K562 (cell line): Measurements from ENCODE around the gene OR2B2. TPM values are rescaled to one million over a fixed set of nuclear protein-coding genes. Genes with fewer than 3 reads are reported as not detected.

Source experiments
- ARID3A ChIP-seq: IDR thresholded peaks from 2 replicates; pipeline ENCODE4 v1.6.1; 2012; ENCODE audit warnings: low read depth, low read length, improper control_type of control experiment, borderline replicate concordance
- E2F1 ChIP-seq: sonication (generic); formaldehyde crosslinking; IDR thresholded peaks from 2 replicates; pipeline ENCODE4 v1.8.1; 2023; ENCODE audit warnings: mild to moderate bottlenecking, missing genetic modification reagents, moderate library complexity
- GATAD2A ChIP-seq: fragments of 450-650 bp; IDR thresholded peaks from 2 replicates; pipeline ENCODE4 v1.6.1; 2017
- HCFC1 ChIP-seq: IDR thresholded peaks from 2 replicates; pipeline ENCODE4 v1.6.1; 2012; ENCODE audit warnings: low read depth, low read length, improper control_type of control experiment
- MECOM ChIP-seq: fragments of 250-450 bp; sonication (Bioruptor Pico); IDR thresholded peaks from 2 replicates; pipeline ENCODE4 v1.8.0; 2022; ENCODE audit warnings: inconsistent platforms
- MED1 ChIP-seq: sonication (generic); formaldehyde crosslinking; IDR thresholded peaks from 2 replicates; pipeline ENCODE4 v1.8.1; 2023; ENCODE audit warnings: missing genetic modification reagents, borderline replicate concordance
- NR4A1 ChIP-seq, 2 experiments: fragments of 250-450 bp in 1 of 2; fragments of 450-650 bp in 1 of 2; sonication (Bioruptor Pico) in 1 of 2; IDR thresholded peaks; 2 replicates each; pipeline versions ENCODE4 v1.4.0 to v1.6.1; 2016 to 2020; ENCODE audit warnings: mild to moderate bottlenecking in 2 of 2, missing compliant biosample characterization in 1 of 2, missing genetic modification characterization in 1 of 2, moderate library complexity in 1 of 2
- POLR2A ChIP-seq: fragments of 450-650 bp; conservative IDR thresholded peaks from 2 replicates; pipeline ENCODE4 v1.6.1; 2016
- PTBP1 ChIP-seq: fragments of 200-400 bp; formaldehyde crosslinking; IDR thresholded peaks from 2 replicates; pipeline ENCODE4 v1.6.1; 2017; ENCODE audit warnings: low read depth, low read length
- RBM22 ChIP-seq: fragments of 200-400 bp; formaldehyde crosslinking; IDR thresholded peaks from 2 replicates; pipeline ENCODE4 v1.6.1; 2018; ENCODE audit warnings: low read length, low read depth; ENCODE audit not compliant: poor library complexity, severe bottlenecking
- SIRT6 ChIP-seq: IDR thresholded peaks from one replicate; pipeline ENCODE4 v1.6.1; 2012; ENCODE audit warnings: low read depth, mild to moderate bottlenecking, control low read depth, inconsistent platforms, low read length, moderate library complexity
- TAF1 ChIP-seq: IDR thresholded peaks from 2 replicates; pipeline ENCODE4 v1.6.1; 2011; ENCODE audit warnings: mild to moderate bottlenecking, low read length, moderate library complexity; ENCODE audit not compliant: insufficient read depth, control insufficient read depth, severe bottlenecking; ENCODE audit errors: extremely low read depth
- ZFP30 ChIP-seq: fragments of 250-450 bp; sonication (Bioruptor Pico); IDR thresholded peaks from 2 replicates; pipeline ENCODE4 v1.8.0; 2022; ENCODE audit warnings: moderate library complexity, mild to moderate bottlenecking, inconsistent platforms, borderline replicate concordance
- ZNF212 ChIP-seq: fragments of 450-650 bp; formaldehyde crosslinking; IDR thresholded peaks from 2 replicates; pipeline ENCODE4 v1.4.0; 2020; ENCODE audit warnings: mild to moderate bottlenecking
- ZNF224 ChIP-seq: sonication (generic); formaldehyde crosslinking; IDR thresholded peaks from 2 replicates; pipeline ENCODE4 v1.8.0; 2022; ENCODE audit warnings: mild to moderate bottlenecking, missing genetic modification reagents
- ZNF23 ChIP-seq: fragments of 250-450 bp; sonication (Bioruptor Pico); IDR thresholded peaks from 2 replicates; pipeline ENCODE4 v1.4.0; 2020; ENCODE audit warnings: mild to moderate bottlenecking
- ZNF311 ChIP-seq: fragments of 250-450 bp; sonication (Bioruptor Pico); IDR thresholded peaks from 2 replicates; pipeline ENCODE4 v1.4.0; 2020; ENCODE audit warnings: mild to moderate bottlenecking, moderate library complexity
- ZNF551 ChIP-seq: fragments of 250-450 bp; sonication (Bioruptor Pico); IDR thresholded peaks from 2 replicates; pipeline ENCODE4 v1.5.0; 2021; ENCODE audit warnings: mild to moderate bottlenecking, moderate library complexity
- polyA plus RNA-seq, 8 experiments: library from polyadenylated mRNA; depleted of rRNA in 4 of 8; stranded (reverse) in 5 of 8; unstranded in 3 of 8; fragments of >200 nt; fragmentation: Nextera tagmentation in 2 of 8; fragmentation: Illumina TruSeq in 1 of 8; extraction: Ambion mirVana in 2 of 8; extraction: Trizol in 1 of 8; gene quantifications; 2 replicates each; pipeline versions ENCODE4 v1.2.1 to v1.2.3, GENCODE V29; 2011 to 2014; ENCODE audit warnings: inconsistent platforms in 1 of 8, missing spikeins in 1 of 8
- total RNA-seq, 7 experiments: library from RNA; depleted of rRNA in 6 of 7; stranded (reverse); fragments of >200 nt in 6 of 7; fragmentation: Illumina TruSeq in 2 of 7; extraction: Trizol in 2 of 7; gene quantifications; 2 replicates each; pipeline versions ENCODE4 v1.2.1 to v1.2.3, GENCODE V29; 2011 to 2021; ENCODE audit warnings: low replicate concordance in 1 of 7
- TF ChIP-seq, protein P1 (sequence below): IDR thresholded peaks from 3 replicates; pipeline ENCODE4 v1.6.1; 2011; ENCODE audit warnings: borderline replicate concordance, mild to moderate bottlenecking, moderate library complexity; ENCODE audit not compliant: insufficient read length; ENCODE audit errors: extremely low read depth

The OR2B2 gene
- total and polyA plus RNA-seq, 9 of the 15 experiments (the other 6 are each of a cell fraction or from before 2014, with no cell fraction given) = 0.24 TPM; not detected in 8

GRCh38 chr6:27864906-27865849, 47.0 kb downstream of the OR2B2 start (continued):
- TF ChIP-seq RBM22 (peak; percentile 89), ZFP30 (CRISPR knock-in tag) (no peak), NR4A1 (CRISPR knock-in tag; IDR thresholded peaks at IDR 0.05) (no peak), NR4A1 (tag; IDR thresholded peaks at IDR 0.05) (no peak), GATAD2A (no peak), ZNF23 (no peak), MED1 (no peak), MECOM (CRISPR knock-in tag) (no peak), ARID3A (0 out of 2 replicates have a peak, but pooled peaks have one; percentile 13), SIRT6 (no peak), PTBP1 (no peak), ZNF212 (no peak), ZNF311 (peak; percentile 80; the same call in 1 of the 2 replicates), POLR2A (peak; percentile 96), ZNF551 (CRISPR knock-in tag) (no peak), TAF1 (peak; percentile 76), ZNF224 (CRISPR knock-in tag) (no peak), HCFC1 (no peak), E2F1 (CRISPR knock-in tag) (peak; percentile 63; the same call in 1 of the 2 replicates)
- TF ChIP-seq, protein P1, sequence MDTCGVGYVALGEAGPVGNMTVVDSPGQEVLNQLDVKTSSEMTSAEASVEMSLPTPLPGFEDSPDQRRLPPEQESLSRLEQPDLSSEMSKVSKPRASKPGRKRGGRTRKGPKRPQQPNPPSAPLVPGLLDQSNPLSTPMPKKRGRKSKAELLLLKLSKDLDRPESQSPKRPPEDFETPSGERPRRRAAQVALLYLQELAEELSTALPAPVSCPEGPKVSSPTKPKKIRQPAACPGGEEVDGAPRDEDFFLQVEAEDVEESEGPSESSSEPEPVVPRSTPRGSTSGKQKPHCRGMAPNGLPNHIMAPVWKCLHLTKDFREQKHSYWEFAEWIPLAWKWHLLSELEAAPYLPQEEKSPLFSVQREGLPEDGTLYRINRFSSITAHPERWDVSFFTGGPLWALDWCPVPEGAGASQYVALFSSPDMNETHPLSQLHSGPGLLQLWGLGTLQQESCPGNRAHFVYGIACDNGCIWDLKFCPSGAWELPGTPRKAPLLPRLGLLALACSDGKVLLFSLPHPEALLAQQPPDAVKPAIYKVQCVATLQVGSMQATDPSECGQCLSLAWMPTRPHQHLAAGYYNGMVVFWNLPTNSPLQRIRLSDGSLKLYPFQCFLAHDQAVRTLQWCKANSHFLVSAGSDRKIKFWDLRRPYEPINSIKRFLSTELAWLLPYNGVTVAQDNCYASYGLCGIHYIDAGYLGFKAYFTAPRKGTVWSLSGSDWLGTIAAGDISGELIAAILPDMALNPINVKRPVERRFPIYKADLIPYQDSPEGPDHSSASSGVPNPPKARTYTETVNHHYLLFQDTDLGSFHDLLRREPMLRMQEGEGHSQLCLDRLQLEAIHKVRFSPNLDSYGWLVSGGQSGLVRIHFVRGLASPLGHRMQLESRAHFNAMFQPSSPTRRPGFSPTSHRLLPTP = no peak
